IPS-20b (cell line): ENCODE measurements around the gene TNFRSF25.
A peak's percentile ranks its signal among the peaks of the same experiment; 100 is the strongest.
"Not testable (repeated sequence)": the region's sequence is repeated elsewhere in the genome, so short reads cannot be mapped to it uniquely, and the experiment has no call there.

ENCODE experiments used
- H3K27ac ChIP-seq: one replicate; pipeline ENCODE4 v1.5.1; 2013; ENCODE audit warnings: low read length
- H3K27me3 ChIP-seq: 2 replicates; pipeline ENCODE4 v1.6.1; 2013; ENCODE audit warnings: mild to moderate bottlenecking, low read length, inconsistent platforms; ENCODE audit not compliant: insufficient read depth
- H3K36me3 ChIP-seq: 2 replicates; pipeline ENCODE4 v1.6.1; 2013; ENCODE audit warnings: low read depth, mild to moderate bottlenecking, inconsistent platforms, low read length, moderate library complexity; ENCODE audit not compliant: insufficient read depth
- H3K4me1 ChIP-seq: 2 replicates; pipeline ENCODE4 v1.6.1; 2013; ENCODE audit warnings: mild to moderate bottlenecking, control low read depth, inconsistent platforms, low read length, moderate library complexity; ENCODE audit not compliant: insufficient read depth
- H3K4me3 ChIP-seq: 2 replicates; pipeline ENCODE4 v1.5.1; 2013; ENCODE audit warnings: mild to moderate bottlenecking, low read length, inconsistent platforms
- H3K9ac ChIP-seq: 2 replicates; pipeline ENCODE4 v1.6.1; 2013; ENCODE audit warnings: low read depth, mild to moderate bottlenecking, inconsistent platforms, low read length, moderate library complexity
- H3K9me3 ChIP-seq: 2 replicates; pipeline ENCODE4 v1.6.1; 2013; ENCODE audit warnings: mild to moderate bottlenecking, low read depth, low read length, inconsistent platforms; ENCODE audit not compliant: insufficient read depth

TNFRSF25 gene

GRCh38 chr1:6499296-6499695, 33.3 kb upstream of the TNFRSF25 start:
- Histone ChIP-seq H3K9ac (no peak overlapping the region), H3K27ac (no peak overlapping the region), H3K4me1 (peaks cover 9% of the 10 kb centered on the region; the same call in 1 of the 2 replicates), H3K27me3 (peaks cover 38% of the 10 kb centered on the region), H3K9me3 (no peaks in the 10 kb centered on the region), H3K36me3 (no peaks in the 10 kb centered on the region), H3K4me3 (no peak overlapping the region)

GRCh38 chr1:6498576-6499111, 32.7 kb upstream of the TNFRSF25 start:
- Histone ChIP-seq H3K9ac (no peak overlapping the region), H3K4me1 (peaks cover 9% of the 10 kb centered on the region; the same call in 1 of the 2 replicates), H3K27ac (no peak overlapping the region), H3K4me3 (no peak overlapping the region), H3K27me3 (peaks cover 38% of the 10 kb centered on the region), H3K36me3 (no peaks in the 10 kb centered on the region), H3K9me3 (no peaks in the 10 kb centered on the region)

- Histone ChIP-seq H3K9me3 (no peaks in the 10 kb centered on the region), H3K27ac (no peak overlapping the region), H3K36me3 (no peaks in the 10 kb centered on the region), H3K4me1 (peaks cover 9% of the 10 kb centered on the region; the same call in 1 of the 2 replicates), H3K4me3 (peak overlapping the region; percentile 68), H3K9ac (no peak overlapping the region), H3K27me3 (peaks cover 38% of the 10 kb centered on the region)
Measured at GRCh38 chr1:6497867-6498575, 32.0 kb upstream of the TNFRSF25 start.

- peaks cover 9% of the 10 kb centered on the region; the same call in 1 of the 2 replicates for H3K4me1 ChIP-seq
- H3K27ac ChIP-seq = no peak overlapping the region
- H3K9ac ChIP-seq = no peak overlapping the region
- no peaks in the 10 kb centered on the region for H3K36me3 ChIP-seq
- H3K27me3 ChIP-seq = peaks cover 38% of the 10 kb centered on the region
- no peaks in the 10 kb centered on the region for H3K9me3 ChIP-seq
- H3K4me3 ChIP-seq = peak overlapping the region; percentile 69
Measured at GRCh38 chr1:6497215-6497866, 31.4 kb upstream of the TNFRSF25 start.

- Histone ChIP-seq H3K9me3 (no peaks in the 10 kb centered on the region), H3K36me3 (no peaks in the 10 kb centered on the region), H3K27me3 (peaks cover 38% of the 10 kb centered on the region), H3K4me1 (peaks cover 9% of the 10 kb centered on the region; the same call in 1 of the 2 replicates), H3K4me3 (peak overlapping the region; percentile 69), H3K9ac (no peak overlapping the region), H3K27ac (no peak overlapping the region)
Measured at GRCh38 chr1:6496890-6497214, 30.9 kb upstream of the TNFRSF25 start.

- H3K4me3 ChIP-seq = peak overlapping the region; percentile 69; the same call in 1 of the 2 replicates
- peaks cover 14% of the 10 kb centered on the region; the same call in 1 of the 2 replicates for H3K4me1 ChIP-seq
- H3K27me3 ChIP-seq = peaks cover 38% of the 10 kb centered on the region
- H3K9me3 ChIP-seq = no peaks in the 10 kb centered on the region
- H3K27ac ChIP-seq = no peak overlapping the region
- no peaks in the 10 kb centered on the region for H3K36me3 ChIP-seq
- H3K9ac ChIP-seq = no peak overlapping the region
Measured at GRCh38 chr1:6496365-6496721, 30.4 kb upstream of the TNFRSF25 start.

- Histone ChIP-seq H3K9me3 (no peaks in the 10 kb centered on the region), H3K27ac (no peak overlapping the region), H3K4me3 (peak overlapping the region; percentile 24; the same call in 1 of the 2 replicates), H3K4me1 (peaks cover 19% of the 10 kb centered on the region; the same call in 1 of the 2 replicates), H3K36me3 (no peaks in the 10 kb centered on the region), H3K27me3 (peaks cover 38% of the 10 kb centered on the region), H3K9ac (no peak overlapping the region)
Measured at GRCh38 chr1:6495540-6496364, 29.8 kb upstream of the TNFRSF25 start.

- Histone ChIP-seq H3K4me3 (no peak overlapping the region), H3K36me3 (no peaks in the 10 kb centered on the region), H3K9me3 (no peaks in the 10 kb centered on the region), H3K27ac (no peak overlapping the region), H3K4me1 (peaks cover 19% of the 10 kb centered on the region; the same call in 1 of the 2 replicates), H3K27me3 (peaks cover 38% of the 10 kb centered on the region), H3K9ac (no peak overlapping the region)
Measured at GRCh38 chr1:6495041-6495441, 29.1 kb upstream of the TNFRSF25 start.

- Histone ChIP-seq H3K9ac (no peak overlapping the region), H3K4me1 (peaks cover 21% of the 10 kb centered on the region; the same call in 1 of the 2 replicates), H3K4me3 (no peak overlapping the region), H3K27ac (no peak overlapping the region), H3K9me3 (no peaks in the 10 kb centered on the region), H3K36me3 (no peaks in the 10 kb centered on the region), H3K27me3 (peaks cover 38% of the 10 kb centered on the region)
Measured at GRCh38 chr1:6494627-6495026, 28.7 kb upstream of the TNFRSF25 start.

GRCh38 chr1:6493834-6494223, 27.9 kb upstream of the TNFRSF25 start:
- H3K27ac ChIP-seq, H3K9me3 ChIP-seq, H3K9ac ChIP-seq, H3K36me3 ChIP-seq, H3K4me3 ChIP-seq: not testable (repeated sequence)
- Histone ChIP-seq H3K4me1 (peaks cover 22% of the 10 kb centered on the region; the same call in 1 of the 2 replicates), H3K27me3 (peaks cover 31% of the 10 kb centered on the region)

GRCh38 chr1:6491966-6492365, 26.0 kb upstream of the TNFRSF25 start:
- Histone ChIP-seq H3K27me3 (peaks cover 16% of the 10 kb centered on the region), H3K9me3 (no peaks in the 10 kb centered on the region), H3K27ac (no peak overlapping the region), H3K9ac (no peak overlapping the region), H3K4me3 (peak overlapping the region; percentile 88; the same call in 1 of the 2 replicates), H3K4me1 (peaks cover 22% of the 10 kb centered on the region; the same call in 1 of the 2 replicates), H3K36me3 (no peaks in the 10 kb centered on the region)
